Measurements from ENCODE around the gene ZNF865.

ZNF865 gene

DNA sequence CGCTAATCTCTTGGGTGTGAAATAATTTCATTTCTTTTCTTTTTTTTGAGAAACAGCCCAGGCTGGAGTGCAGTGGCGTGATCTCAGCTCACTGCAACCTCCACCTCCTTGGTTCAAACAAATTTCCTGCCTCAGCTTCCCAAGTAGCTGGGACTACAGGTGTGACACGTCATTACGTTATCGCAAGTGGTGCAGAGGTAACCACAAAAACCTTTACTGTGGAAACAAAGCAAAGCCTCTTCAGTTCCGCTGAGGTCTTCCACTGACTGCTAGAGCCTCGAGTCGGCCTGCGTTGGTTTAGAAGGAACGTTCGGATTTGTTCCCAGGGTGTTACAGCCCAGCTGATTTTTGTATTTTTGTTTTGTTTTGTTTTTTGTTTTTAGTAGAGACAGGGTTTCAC lies 20.9 kb downstream of the ZNF865 start:
- DNase-seq: no peak

DNA sequence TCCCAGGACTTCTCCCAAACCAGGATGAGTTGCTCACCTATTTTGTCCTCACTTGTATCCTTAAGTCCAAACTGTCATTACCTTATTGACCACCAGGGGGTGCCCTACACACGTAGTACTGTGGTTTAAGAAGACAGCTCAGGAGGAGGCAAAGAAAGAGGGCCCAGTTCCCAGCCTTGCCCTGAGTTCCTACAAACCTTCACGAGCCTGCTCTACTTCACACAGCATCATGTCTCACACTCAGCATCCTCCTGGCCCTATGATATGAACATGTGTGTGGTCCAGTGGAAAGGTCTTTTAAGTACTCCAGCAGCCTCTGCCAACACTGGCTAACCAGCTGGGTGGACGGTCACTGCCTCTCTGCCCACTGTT lies 27.0 kb downstream of the ZNF865 start:
- peak; percentile 96 for DNase-seq

DNA sequence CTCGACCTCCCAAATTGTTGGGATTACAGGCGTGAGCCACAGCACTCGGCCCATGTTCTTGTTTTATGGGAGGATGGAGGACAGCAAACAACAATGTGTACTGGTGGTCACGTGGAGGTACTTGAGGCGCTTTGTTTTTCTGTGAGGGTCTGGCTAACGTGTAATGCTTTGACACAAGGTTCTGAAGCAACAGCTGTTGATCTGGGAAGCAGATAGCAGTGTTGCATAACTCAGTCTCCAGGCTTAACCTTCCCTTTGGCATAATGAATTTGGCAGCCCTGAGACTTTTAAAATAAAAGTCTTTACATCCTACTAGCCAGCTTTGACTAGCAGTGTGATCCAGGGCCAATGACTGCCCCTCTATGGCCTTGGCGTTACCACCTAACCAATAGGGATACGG lies 28.4 kb downstream of the ZNF865 start:
- DNase-seq: peak; percentile 64

DNA sequence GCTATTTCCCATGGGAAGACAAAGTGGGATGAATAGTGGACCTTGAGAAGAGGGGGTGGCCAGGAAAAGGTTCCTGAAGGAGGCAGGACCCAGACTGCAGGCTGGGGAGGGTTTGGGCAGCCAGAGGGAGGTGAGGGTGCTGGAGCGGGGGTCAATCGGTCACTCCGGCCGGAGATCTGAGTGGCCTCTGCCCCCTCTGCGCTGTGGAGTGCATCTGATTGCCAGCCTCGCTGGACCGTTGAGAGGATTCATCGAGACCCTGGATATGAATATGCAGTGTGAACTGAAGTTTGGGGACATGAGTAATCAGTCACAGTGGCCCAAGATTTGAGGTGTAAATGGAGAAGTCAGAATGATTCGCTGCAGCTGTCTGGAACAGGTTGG lies 29.9 kb downstream of the ZNF865 start:
- DNase-seq: no peak

DNA sequence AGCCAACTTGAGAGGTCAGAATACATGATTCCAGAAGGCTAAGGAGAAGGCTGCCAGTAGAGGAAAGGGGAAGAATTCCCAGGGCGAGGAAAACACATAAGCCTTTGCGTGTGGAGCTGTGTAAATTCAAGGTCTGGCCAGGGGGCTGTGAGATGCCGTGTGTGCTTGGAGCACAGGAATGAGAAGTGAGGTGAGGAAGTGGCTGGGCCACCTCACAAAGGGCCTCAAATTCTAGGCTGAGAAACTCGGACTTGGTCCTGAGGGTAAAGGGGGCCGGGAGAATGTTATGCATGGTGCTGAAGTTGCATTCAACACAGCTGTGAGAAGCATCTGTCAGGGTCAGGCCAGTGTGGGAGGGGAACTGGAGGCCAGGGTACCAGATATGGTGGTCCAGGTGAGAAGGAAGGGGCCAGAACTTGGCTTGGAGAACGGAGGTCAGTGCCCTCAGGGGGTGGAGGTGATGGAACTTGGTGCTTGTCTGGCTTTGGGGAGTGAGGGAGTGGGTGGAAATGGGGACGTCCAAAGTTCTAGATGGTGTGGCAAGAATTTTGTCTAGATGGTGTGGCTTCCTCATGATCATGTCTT lies 30.5 kb downstream of the ZNF865 start:
- no peak for DNase-seq

DNA sequence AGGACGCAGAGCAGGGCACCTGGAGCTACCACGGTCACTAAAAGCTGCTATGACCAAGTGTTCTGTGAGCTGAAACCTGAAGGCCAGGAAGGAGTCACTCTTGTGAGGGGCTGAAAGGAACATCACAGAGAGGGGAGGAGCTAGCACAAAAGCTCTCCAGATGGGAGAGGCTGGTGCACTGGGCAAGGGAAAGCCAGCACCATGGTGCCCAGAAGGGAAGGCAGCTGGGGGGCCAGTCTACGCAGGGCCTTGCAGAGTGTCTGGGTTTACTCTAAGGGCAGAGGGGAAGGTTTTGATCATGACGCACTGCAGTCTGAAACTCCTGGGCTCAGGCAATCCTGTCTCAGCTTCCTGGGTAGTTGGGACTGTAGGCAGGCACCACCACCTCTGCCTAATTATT lies 31.3 kb downstream of the ZNF865 start:
- no peak for DNase-seq

DNA sequence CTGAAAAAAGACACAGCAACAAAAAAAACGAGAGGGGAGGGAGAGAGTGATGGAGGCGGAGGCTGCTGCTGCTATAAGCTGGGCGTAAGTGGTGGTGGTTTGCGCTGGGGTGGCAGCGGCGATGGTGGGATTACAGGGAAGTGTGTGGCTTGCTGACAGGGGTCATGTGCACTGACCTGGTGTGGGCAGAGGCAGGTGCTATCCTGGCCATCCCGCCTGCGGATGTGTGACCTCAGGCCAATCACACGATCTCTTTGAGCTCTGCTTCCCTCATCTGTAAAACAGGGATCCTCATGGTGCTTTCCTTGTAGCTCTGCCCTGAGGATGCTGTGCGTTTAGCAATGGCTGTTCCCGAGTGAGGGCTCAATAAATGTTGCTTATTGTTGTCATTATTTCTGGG lies 32.1 kb downstream of the ZNF865 start:
- DNase-seq: no peak

DNA sequence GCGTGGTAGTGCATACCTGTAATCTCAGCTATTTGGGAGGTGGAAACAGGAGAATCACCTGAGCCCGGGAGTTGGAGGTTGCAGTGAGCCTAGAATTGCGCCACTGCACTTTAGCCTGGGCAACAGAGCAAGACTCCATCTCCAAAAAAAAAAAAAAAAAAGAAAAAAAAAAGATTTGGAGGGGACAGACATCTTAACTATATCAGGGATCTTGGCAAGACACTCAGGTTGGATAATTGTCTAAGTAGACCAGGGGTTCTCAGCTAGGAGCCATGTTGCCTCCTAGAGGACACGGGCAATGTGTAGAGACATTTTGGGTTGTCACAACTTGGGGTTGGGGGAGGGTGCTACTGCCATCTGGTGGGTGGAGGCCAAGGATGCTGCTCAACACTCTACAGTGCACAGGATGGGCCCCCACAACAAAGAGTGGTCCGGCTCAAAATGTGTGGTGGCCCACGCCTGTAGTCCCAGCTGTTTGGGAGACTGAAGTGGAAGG lies 33.5 kb downstream of the ZNF865 start:
- DNase-seq: peak; percentile 76

DNA sequence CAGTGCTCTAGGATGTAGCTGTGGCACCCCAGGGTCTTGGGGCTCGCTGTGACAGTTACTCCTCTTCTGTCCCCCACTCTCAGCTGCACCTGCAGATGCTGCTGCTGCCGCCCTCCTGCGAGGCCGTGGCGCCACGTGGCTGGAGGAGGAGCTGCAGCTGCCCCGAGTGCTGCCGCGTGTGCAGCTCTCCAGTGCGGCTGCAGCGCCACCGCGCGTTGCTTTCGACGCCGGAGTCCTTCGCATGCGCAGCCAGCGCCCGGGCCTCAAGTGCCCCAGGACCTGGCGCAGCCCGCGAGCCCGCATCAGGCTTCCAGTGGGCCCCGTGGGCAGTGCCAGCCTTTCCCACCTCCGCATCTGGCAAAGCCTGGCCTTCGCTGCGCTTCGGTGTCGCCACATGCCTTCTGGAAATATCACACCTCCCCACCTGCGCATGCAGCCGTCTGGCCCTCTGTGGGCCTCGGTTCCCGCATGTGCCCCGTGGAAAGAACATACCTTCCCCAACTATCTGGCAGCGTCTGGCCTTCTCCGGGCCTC lies 34.7 kb downstream of the ZNF865 start:
- DNase-seq: no peak

DNA sequence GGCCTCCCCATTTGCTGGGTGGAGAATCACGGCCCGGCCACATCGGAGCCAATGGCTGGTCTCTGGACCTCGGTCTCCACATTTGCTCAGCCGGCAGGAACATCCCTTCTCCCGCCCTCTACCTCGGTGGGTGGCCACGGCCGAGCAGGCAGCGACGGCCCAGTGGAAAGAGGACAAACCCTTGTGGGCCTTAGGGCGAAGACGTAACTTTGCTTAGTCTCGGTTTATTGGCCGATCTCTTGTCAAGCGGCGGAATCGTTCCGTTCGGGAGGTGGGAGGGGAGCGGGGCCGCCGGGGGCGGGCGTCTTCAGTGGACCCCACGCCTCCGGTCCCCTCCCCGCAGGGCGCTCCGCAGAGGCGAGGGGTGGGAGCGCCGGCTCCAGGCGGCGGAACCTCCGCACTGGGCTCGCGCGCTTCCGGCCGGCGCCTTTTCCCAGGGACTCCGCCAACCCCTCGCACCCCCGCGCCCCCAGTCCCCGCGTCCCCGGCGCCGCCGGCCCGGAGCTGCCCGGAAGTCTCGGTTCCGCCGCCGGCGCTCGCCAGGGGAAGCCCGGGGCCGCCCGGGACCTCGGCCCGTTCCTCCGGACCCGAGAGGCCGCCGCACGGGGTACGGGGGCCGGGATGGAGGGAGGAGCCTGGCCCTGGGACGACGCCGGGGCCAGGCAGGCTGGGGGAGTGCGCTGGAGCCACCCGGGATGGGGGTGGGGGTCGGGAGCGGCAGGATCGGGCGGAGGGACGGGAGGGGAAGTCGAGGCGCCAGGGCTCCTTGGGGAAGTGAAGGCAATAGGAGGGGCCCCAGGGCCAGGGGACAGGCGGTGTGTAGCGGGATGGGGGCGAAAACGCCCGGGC lies 35.4 kb downstream of the ZNF865 start, which contains the start of gene ZNF580:
ZNF580 (plus strand) TSS at position 426 of the 849 bp plus-strand sequence. CDS start 1,507 bp downstream, outside the sequence.
- DNase-seq: peak; percentile 40

DNA sequence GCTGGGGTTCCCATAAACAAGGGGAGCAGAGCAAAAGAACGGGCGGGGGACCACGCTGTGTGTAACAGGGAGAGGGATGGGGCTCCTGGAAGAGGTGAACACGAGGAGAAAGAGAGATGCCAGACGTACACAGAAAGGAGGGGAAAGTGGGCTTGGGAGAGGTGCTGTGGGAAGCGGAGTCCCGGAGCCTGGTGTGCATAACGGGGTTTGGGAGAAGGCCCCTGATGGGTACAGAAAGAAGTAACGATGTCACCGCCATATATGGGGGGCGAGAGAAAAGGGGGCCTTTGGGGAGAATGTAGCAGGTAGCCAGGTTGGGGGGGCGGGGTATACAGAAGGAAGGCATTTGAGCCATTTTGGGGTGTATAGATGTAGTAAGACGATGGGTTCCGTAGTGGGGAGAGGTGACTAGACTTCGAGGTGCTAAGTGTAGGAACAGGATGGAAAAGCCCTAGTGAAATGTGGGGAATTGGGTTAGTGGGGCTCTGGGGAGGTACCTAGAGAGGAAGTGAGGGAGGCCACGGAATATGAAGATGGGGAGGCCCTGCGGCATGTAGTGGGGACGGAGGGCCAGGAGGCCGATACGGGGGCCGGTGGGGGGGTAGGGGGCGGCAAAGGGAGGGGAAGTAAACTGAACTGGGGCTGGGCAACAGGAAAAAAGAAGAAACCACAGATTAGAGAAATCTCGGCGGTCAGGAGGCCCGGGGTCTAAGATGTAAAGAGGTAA lies 36.1 kb downstream of the ZNF865 start:
- DNase-seq: no peak

DNA sequence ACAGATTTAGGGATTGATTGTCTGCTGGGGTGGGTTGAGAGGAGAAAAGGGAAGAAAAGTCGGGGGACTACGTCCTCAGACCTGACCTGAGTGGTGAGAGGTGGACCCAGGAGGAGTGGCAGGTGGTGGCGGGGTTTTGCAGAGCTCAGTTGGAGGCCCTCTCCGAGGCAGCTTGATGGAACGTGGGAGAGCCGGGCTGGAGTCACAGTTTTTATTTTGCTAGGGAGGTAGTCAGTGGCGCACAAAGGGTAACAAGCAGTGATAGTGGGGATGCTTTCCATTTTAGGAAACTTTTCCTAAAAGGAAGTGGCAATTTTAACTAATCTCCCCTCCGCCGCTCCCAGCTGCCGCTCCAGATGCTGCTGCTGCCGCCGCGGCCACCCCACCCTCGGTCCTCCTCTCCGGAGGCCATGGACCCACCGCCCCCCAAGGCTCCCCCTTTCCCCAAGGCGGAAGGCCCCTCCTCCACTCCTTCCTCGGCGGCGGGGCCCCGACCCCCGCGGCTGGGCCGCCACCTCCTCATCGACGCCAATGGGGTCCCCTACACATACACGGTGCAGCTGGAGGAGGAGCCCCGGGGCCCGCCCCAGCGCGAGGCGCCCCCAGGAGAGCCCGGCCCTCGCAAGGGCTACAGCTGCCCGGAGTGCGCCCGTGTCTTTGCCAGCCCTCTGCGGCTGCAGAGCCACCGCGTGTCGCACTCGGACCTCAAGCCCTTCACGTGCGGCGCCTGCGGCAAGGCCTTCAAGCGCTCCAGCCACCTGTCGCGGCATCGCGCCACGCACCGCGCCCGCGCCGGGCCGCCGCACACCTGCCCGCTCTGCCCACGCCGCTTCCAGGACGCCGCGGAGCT lies 36.9 kb downstream of the ZNF865 start:
- DNase-seq: no peak

DNA sequence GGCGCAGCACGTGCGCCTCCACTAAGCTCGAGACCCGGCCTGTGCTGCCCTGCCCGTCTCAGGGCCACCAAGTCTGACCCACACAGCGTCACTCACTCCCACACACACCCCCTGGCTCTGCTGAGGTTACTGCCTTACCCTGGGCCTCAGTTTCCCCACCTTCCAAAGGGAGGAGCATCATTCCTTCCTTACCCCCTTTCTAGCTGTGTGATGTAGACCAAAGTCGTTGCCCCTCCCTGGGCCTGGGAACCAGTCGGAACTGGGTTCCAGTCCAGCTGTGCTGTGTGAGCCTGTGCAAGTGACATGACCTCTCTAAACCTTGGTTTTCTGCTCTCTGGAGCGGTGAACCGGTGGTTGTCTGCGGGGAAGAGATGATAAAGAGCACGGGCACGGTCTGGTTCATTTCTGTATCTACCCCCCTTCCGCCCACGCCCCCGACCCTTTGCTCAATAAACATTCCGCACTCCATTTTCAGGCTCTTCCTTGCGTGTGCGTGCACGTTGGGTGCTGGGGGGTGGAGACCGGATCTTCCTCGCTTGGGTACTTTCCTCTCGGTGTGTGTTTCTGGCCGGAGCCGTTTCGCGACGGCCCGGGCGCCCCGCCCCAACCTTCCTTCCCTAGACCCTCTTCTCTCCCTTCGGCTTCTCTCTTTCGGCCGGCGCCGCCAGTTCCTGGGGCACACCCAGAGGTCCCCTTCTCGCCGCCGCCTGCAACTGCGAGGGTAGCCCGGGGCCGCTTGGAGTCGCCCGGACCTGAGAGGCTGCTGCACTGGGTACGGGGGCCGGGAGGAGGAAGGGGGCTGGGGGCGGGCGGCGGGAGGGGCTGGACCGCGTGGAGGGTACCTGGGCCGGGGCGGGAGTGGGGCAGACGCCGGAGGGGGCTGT lies 37.8 kb downstream of the ZNF865 start, which contains the start of gene ZNF581:
ZNF581 (plus strand) TSS at position 647 of the 884 bp plus-strand sequence. CDS start 923 bp downstream, outside the sequence.
- peak; percentile 74 for DNase-seq

DNA sequence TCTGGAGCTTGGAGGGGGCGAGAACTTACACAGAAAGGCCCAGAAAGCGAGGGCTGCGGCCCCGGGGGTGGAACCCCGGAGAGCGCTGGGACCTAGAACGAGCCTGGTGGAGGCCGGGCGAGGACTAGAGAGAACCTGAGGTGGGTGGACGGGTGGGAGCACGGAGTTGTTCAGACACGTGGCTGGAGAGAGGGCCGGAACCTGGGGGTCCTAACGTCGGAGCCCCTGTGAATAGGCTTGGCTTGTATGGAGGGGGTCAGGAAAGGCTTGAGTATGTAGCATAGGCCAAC lies 38.4 kb downstream of the ZNF865 start:
- DNase-seq: no peak

DNA sequence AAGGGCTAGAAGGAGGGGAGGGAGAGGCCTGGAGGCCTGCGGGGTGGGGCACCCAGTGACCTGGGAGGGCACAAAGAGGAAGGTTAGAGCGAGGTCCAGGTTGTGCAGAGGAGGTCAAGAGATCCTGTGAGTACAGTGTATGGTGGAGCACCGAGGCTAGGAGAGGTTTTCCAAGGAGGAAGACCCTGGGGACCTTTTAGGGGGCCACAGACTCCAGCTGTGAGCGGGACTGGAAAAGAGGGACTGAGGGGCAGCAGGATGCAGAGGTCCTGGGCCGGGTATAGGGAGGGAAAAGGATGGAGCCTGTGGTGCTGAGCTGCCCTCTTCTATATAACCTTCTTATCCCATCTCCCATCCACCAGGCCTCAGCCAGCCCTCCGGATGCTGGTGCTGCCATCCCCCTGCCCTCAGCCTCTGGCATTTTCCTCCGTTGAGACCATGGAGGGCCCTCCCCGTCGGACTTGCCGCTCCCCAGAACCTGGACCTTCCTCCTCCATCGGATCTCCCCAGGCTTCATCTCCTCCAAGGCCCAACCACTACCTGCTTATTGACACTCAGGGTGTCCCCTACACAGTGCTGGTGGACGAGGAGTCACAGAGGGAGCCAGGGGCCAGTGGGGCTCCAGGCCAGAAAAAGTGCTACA lies 38.9 kb downstream of the ZNF865 start:
- DNase-seq: no peak

DNA sequence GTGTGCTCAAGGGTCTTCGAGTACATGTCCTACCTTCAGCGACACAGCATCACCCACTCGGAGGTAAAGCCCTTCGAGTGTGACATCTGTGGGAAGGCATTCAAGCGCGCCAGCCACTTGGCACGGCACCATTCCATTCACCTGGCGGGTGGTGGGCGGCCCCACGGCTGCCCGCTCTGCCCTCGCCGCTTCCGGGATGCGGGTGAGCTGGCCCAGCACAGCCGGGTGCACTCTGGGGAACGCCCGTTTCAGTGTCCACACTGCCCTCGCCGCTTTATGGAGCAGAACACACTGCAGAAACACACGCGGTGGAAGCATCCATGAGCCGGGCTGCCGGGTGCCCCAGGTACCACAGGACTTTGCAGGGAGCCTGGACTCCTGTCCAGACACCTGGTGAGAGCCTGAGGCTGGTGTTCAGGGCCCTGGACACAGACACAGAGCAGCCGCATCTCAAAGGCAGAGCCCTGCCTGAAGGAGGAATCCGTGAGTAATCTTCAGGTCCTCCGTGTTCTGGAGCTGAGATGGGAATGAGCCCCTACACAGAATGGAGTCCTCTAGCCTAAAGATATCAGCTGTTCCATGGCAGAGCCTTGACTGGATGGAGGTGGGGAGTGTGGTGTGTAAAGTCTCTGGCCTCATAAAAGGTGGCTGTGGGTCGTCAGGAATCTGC lies 39.5 kb downstream of the ZNF865 start:
- DNase-seq: no peak

DNA sequence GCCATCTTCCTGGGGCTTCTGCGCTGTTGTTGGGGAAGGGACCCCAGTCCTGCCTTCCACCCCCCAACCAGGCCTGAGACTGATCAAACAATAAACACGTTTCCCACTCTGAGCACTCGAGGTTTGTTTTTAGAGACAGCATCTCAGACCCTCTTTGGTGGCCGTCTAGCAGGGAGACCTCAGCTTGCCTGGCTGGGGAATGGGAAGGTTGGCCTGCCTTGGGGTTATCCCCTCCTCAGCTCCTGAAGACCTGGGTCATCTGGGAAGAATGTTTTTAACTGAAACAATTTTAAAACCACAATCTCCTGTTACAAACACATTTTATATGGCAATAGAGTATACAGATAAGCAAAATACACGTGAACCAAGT lies 40.0 kb downstream of the ZNF865 start:
- no peak for DNase-seq

DNA sequence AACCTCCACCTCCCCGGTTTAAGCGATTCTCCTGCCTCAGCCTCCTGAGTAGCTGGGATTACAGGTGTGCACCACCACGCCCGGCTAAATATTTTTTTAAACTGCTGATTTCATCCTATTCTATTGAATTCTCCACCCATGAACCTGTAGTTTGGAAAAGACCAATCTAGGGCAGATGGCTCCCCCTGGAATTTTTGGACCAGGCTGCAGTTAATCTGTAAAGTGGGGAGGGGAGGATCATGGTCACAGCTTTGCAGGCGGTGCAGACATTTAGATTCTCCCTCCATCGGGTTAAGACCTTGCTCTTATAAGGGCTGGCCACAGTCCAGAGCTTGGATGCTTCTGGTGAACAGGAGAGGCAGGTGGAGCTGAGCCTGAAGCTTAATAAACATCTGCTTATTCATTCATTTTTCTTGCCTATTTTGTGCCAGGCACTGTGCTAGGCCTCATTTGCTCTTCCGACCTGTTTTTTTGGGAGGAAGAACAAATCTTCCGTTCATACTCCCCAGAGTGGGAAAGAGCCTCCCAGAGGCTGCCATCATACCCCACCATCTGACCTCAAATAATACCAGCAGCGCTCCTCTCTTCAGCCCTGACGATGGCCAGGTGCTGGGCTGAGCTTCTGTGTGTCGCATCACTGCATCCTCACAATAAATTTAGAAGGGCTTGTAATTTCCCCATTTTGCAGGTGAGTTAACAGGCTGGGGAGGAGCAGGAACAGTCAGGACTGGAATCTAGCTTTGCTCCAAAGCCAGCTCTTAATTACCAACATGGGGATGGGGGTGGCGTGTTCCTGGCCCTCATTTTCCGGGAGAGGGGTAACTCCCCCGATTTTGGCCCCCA lies 41.7 kb downstream of the ZNF865 start:
- DNase-seq: no peak
